Measurements from ENCODE around the gene PARN.
"Not testable (repeated sequence)": the region's sequence is repeated elsewhere in the genome, so short reads cannot be mapped to it uniquely, and the experiment has no call there.

The PARN gene

GRCh38 chr16:14438256-14438655 is 191.8 kb downstream of the PARN start:
- Histone ChIP-seq H3K4me3 (no peak overlapping the region), H3K27ac (no peak overlapping the region), H3K36me3 (ENCODE audit: insufficient read depth, low read length) (no peaks in the 10 kb centered on the region), H3K9ac (ENCODE audit: insufficient read length) (no peak overlapping the region), H3K9me3 (ENCODE audit: low read depth, low read length) (no peaks in the 10 kb centered on the region)
- no peak for TF ChIP-seq EZH2 (IDR thresholded peaks at IDR 0.05)
- TF ChIP-seq FOXP2 (optimal IDR thresholded peaks at IDR 0.05; ENCODE audit: control extremely low read depth, extremely low read length, insufficient read depth): no peak
- TF ChIP-seq POLR2AphosphoS5 (IDR thresholded peaks at IDR 0.05; ENCODE audit: borderline replicate concordance, low read depth, low read length): no peak
- DNase-seq (ENCODE audit: low read depth, low spot score): no peak

- no peak for DNase-seq (ENCODE audit: low read depth, low spot score)
- H3K36me3 ChIP-seq (ENCODE audit: insufficient read depth, low read length): no peaks in the 10 kb centered on the region
- TF ChIP-seq EZH2 (IDR thresholded peaks at IDR 0.05): no peak
- no peak for TF ChIP-seq FOXP2 (optimal IDR thresholded peaks at IDR 0.05; ENCODE audit: control extremely low read depth, extremely low read length, insufficient read depth)
- no peak for TF ChIP-seq POLR2AphosphoS5 (IDR thresholded peaks at IDR 0.05; ENCODE audit: borderline replicate concordance, low read depth, low read length)
- no peak overlapping the region for H3K4me3 ChIP-seq
- H3K9me3 ChIP-seq (ENCODE audit: low read depth, low read length): no peaks in the 10 kb centered on the region
- H3K9ac ChIP-seq (ENCODE audit: insufficient read length): no peak overlapping the region
- no peak overlapping the region for H3K27ac ChIP-seq
Observed at GRCh38 chr16:14437426-14437825, 192.6 kb downstream of the PARN start.

- Histone ChIP-seq H3K27ac (no peak overlapping the region), H3K36me3 (ENCODE audit: insufficient read depth, low read length) (no peaks in the 10 kb centered on the region), H3K4me3 (no peak overlapping the region), H3K9me3 (ENCODE audit: low read depth, low read length) (no peaks in the 10 kb centered on the region), H3K9ac (ENCODE audit: insufficient read length) (no peak overlapping the region)
- DNase-seq (ENCODE audit: low read depth, low spot score): no peak
- no peak for TF ChIP-seq FOXP2 (optimal IDR thresholded peaks at IDR 0.05; ENCODE audit: control extremely low read depth, extremely low read length, insufficient read depth)
- no peak for TF ChIP-seq EZH2 (IDR thresholded peaks at IDR 0.05)
- no peak for TF ChIP-seq POLR2AphosphoS5 (IDR thresholded peaks at IDR 0.05; ENCODE audit: borderline replicate concordance, low read depth, low read length)
Observed at GRCh38 chr16:14436401-14436955, 193.6 kb downstream of the PARN start.

GRCh38 chr16:14434860-14435259 is 195.2 kb downstream of the PARN start:
- Histone ChIP-seq H3K9me3 (ENCODE audit: low read depth, low read length) (no peaks in the 10 kb centered on the region), H3K9ac (ENCODE audit: insufficient read length) (no peak overlapping the region), H3K36me3 (ENCODE audit: insufficient read depth, low read length) (no peaks in the 10 kb centered on the region), H3K27ac (no peak overlapping the region), H3K4me3 (no peak overlapping the region)
- DNase-seq (ENCODE audit: low read depth, low spot score): no peak
- TF ChIP-seq FOXP2 (optimal IDR thresholded peaks at IDR 0.05; ENCODE audit: control extremely low read depth, extremely low read length, insufficient read depth): no peak
- TF ChIP-seq POLR2AphosphoS5 (IDR thresholded peaks at IDR 0.05; ENCODE audit: borderline replicate concordance, low read depth, low read length): no peak

- H3K9me3 ChIP-seq (ENCODE audit: low read depth, low read length): not testable (repeated sequence)
Observed at GRCh38 chr16:14428971-14429637, 201.0 kb downstream of the PARN start.

GRCh38 chr16:14428043-14428442 is 202.0 kb downstream of the PARN start:
- Histone ChIP-seq H3K4me3 (no peak overlapping the region), H3K9me3 (ENCODE audit: low read depth, low read length) (no peaks in the 10 kb centered on the region), H3K36me3 (ENCODE audit: insufficient read depth, low read length) (no peaks in the 10 kb centered on the region), H3K9ac (ENCODE audit: insufficient read length) (no peak overlapping the region), H3K27ac (no peak overlapping the region)
- DNase-seq (ENCODE audit: low read depth, low spot score): no peak
- TF ChIP-seq EZH2 (IDR thresholded peaks at IDR 0.05): no peak

More at GRCh38 chr16:14428971-14429637, 201.0 kb downstream of the PARN start:
- H3K36me3 ChIP-seq (ENCODE audit: insufficient read depth, low read length); H3K4me3 ChIP-seq; DNase-seq (ENCODE audit: low read depth, low spot score); H3K9ac ChIP-seq (ENCODE audit: insufficient read length); H3K27ac ChIP-seq: not testable (repeated sequence)

- TF ChIP-seq EZH2 (IDR thresholded peaks at IDR 0.05) (no peak), POLR2AphosphoS5 (IDR thresholded peaks at IDR 0.05; ENCODE audit: borderline replicate concordance, low read depth, low read length) (no peak), FOXP2 (optimal IDR thresholded peaks at IDR 0.05; ENCODE audit: control extremely low read depth, extremely low read length, insufficient read depth) (no peak)
- no peak overlapping the region for H3K9ac ChIP-seq (ENCODE audit: insufficient read length)
- H3K4me3 ChIP-seq: no peak overlapping the region
- no peak for DNase-seq (ENCODE audit: low read depth, low spot score)
- H3K27ac ChIP-seq: no peak overlapping the region
- H3K36me3 ChIP-seq (ENCODE audit: insufficient read depth, low read length): no peaks in the 10 kb centered on the region
- no peaks in the 10 kb centered on the region for H3K9me3 ChIP-seq (ENCODE audit: low read depth, low read length)
Observed at GRCh38 chr16:14427371-14427948, 202.6 kb downstream of the PARN start.

GRCh38 chr16:14424595-14424994 is 205.5 kb downstream of the PARN start:
- TF ChIP-seq FOXP2 (optimal IDR thresholded peaks at IDR 0.05; ENCODE audit: control extremely low read depth, extremely low read length, insufficient read depth) (no peak), EZH2 (IDR thresholded peaks at IDR 0.05) (no peak), POLR2AphosphoS5 (IDR thresholded peaks at IDR 0.05; ENCODE audit: borderline replicate concordance, low read depth, low read length) (no peak)
- no peak overlapping the region for H3K9ac ChIP-seq (ENCODE audit: insufficient read length)
- H3K4me3 ChIP-seq: no peak overlapping the region
- no peaks in the 10 kb centered on the region for H3K9me3 ChIP-seq (ENCODE audit: low read depth, low read length)
- no peak overlapping the region for H3K27ac ChIP-seq
- H3K36me3 ChIP-seq (ENCODE audit: insufficient read depth, low read length): no peaks in the 10 kb centered on the region
- DNase-seq (ENCODE audit: low read depth, low spot score): no peak

GRCh38 chr16:14423344-14423743 is 206.7 kb downstream of the PARN start:
- Histone ChIP-seq H3K9me3 (ENCODE audit: low read depth, low read length) (no peaks in the 10 kb centered on the region), H3K9ac (ENCODE audit: insufficient read length) (no peak overlapping the region), H3K36me3 (ENCODE audit: insufficient read depth, low read length) (no peaks in the 10 kb centered on the region), H3K4me3 (no peak overlapping the region), H3K27ac (no peak overlapping the region)
- DNase-seq (ENCODE audit: low read depth, low spot score): no peak
- TF ChIP-seq POLR2AphosphoS5 (IDR thresholded peaks at IDR 0.05; ENCODE audit: borderline replicate concordance, low read depth, low read length) (no peak), FOXP2 (optimal IDR thresholded peaks at IDR 0.05; ENCODE audit: control extremely low read depth, extremely low read length, insufficient read depth) (no peak), EZH2 (IDR thresholded peaks at IDR 0.05) (no peak)
